ENCODE results near the gene CNTN1. TPM values are rescaled to one million over a fixed set of nuclear protein-coding genes. Genes with fewer than 3 reads are reported as not detected.

The CNTN1 gene
- 0.02 and 0.20 TPM in 2 replicates for total RNA-seq (2014; rRNA removed; shearing (Covaris generic))

- no peaks in the 10 kb centered on the region for H3K9me3 ChIP-seq (replicated peaks)
- no peak within 1 kb of the TSS for H3K27ac ChIP-seq
- no peak within 1 kb of the TSS for H3K4me3 ChIP-seq
- no peaks in the 10 kb centered on the region for H3K4me1 ChIP-seq
- no peaks in the 10 kb centered on the region for H3K36me3 ChIP-seq
- no peaks in the 10 kb centered on the region for H3K27me3 ChIP-seq
- DNase-seq = no peak
Observed at GRCh38 chr12:40691913-40692764, at the start of gene CNTN1. CNTN1 (plus strand) TSS chr12:40692439.

DNA sequence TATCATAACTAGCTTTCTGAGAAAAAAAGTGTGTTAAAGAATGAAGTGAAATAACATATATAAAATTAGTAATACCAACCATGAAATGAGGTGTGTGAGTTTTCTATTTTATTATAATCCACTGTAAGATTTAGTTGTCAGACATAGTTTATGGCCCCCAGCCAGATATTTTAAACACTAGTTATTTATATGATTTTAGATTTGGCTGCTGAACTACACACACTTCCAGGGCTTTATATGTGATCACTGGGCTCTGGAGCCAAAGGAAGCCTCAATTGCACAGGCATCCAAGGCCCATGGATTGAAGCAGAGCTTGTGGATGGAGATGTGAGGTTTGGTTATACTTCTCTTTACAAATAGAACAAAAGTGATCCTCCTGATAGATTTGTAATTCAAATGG is 48.7 kb upstream of the CNTN1 start:
- Histone ChIP-seq H3K27ac (no peak overlapping the region), H3K27me3 (no peaks in the 10 kb centered on the region), H3K4me1 (no peaks in the 10 kb centered on the region), H3K9me3 (replicated peaks) (no peaks in the 10 kb centered on the region), H3K36me3 (no peaks in the 10 kb centered on the region), H3K4me3 (no peak overlapping the region)
- DNase-seq = no peak

GRCh38 chr12:40643976-40644375 is 48.3 kb upstream of the CNTN1 start:
- DNase-seq = no peak
- no peaks in the 10 kb centered on the region for H3K4me1 ChIP-seq
- no peaks in the 10 kb centered on the region for H3K36me3 ChIP-seq
- no peak overlapping the region for H3K4me3 ChIP-seq
- no peaks in the 10 kb centered on the region for H3K27me3 ChIP-seq
- no peak overlapping the region for H3K27ac ChIP-seq
- no peaks in the 10 kb centered on the region for H3K9me3 ChIP-seq (replicated peaks)

- Histone ChIP-seq H3K27me3 (no peaks in the 10 kb centered on the region), H3K4me1 (no peaks in the 10 kb centered on the region), H3K27ac (no peak overlapping the region), H3K9me3 (replicated peaks) (no peaks in the 10 kb centered on the region), H3K36me3 (no peaks in the 10 kb centered on the region), H3K4me3 (no peak overlapping the region)
- DNase-seq = no peak
Observed at GRCh38 chr12:40644708-40645107, 47.5 kb upstream of the CNTN1 start.

DNA sequence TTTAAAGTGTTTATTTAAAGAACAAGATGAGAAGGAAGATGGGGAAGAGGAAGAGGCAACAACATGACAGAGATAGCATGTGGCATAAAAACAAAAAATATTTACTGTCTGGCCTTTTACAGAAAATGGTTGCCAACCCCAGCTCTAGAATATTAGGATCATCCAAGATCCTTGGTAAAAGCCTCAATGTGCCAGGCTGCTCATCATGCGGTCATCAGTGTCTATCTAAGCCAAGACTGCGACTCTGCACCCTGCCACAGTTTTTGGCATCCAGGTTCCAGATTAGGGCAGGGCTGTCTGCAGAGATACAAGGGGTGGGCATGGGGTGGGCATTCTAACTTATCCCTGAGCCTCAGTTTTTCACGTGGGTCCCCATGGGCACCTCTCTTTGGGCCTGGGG is 46.9 kb upstream of the CNTN1 start:
- no peaks in the 10 kb centered on the region for H3K9me3 ChIP-seq (replicated peaks)
- H3K4me3 ChIP-seq = no peak overlapping the region
- no peaks in the 10 kb centered on the region for H3K27me3 ChIP-seq
- no peaks in the 10 kb centered on the region for H3K4me1 ChIP-seq
- H3K27ac ChIP-seq = no peak overlapping the region
- H3K36me3 ChIP-seq = no peaks in the 10 kb centered on the region
- DNase-seq = no peak

- Histone ChIP-seq H3K9me3 (replicated peaks) (no peaks in the 10 kb centered on the region), H3K36me3 (no peaks in the 10 kb centered on the region), H3K27ac (no peak overlapping the region), H3K4me3 (no peak overlapping the region), H3K4me1 (no peaks in the 10 kb centered on the region), H3K27me3 (no peaks in the 10 kb centered on the region)
- DNase-seq = no peak
Observed at GRCh38 chr12:40646456-40646855, 45.8 kb upstream of the CNTN1 start.

GRCh38 chr12:40646911-40647310 is 45.3 kb upstream of the CNTN1 start:
- Histone ChIP-seq H3K27me3 (no peaks in the 10 kb centered on the region), H3K4me1 (no peaks in the 10 kb centered on the region), H3K27ac (no peak overlapping the region), H3K4me3 (no peak overlapping the region), H3K36me3 (no peaks in the 10 kb centered on the region), H3K9me3 (replicated peaks) (no peaks in the 10 kb centered on the region)
- DNase-seq = no peak

- H3K4me3 ChIP-seq = no peak overlapping the region
- DNase-seq = no peak
- no peaks in the 10 kb centered on the region for H3K27me3 ChIP-seq
- no peaks in the 10 kb centered on the region for H3K9me3 ChIP-seq (replicated peaks)
- no peaks in the 10 kb centered on the region for H3K36me3 ChIP-seq
- H3K27ac ChIP-seq = no peak overlapping the region
- H3K4me1 ChIP-seq = no peaks in the 10 kb centered on the region
Observed at GRCh38 chr12:40647651-40648050, 44.6 kb upstream of the CNTN1 start.

- H3K36me3 ChIP-seq = no peaks in the 10 kb centered on the region
- H3K4me3 ChIP-seq = no peak overlapping the region
- no peaks in the 10 kb centered on the region for H3K9me3 ChIP-seq (replicated peaks)
- no peaks in the 10 kb centered on the region for H3K27me3 ChIP-seq
- H3K4me1 ChIP-seq = no peaks in the 10 kb centered on the region
- no peak overlapping the region for H3K27ac ChIP-seq
- DNase-seq = no peak
Observed at GRCh38 chr12:40648519-40648918, 43.7 kb upstream of the CNTN1 start.

GRCh38 chr12:40650038-40650704 is 42.1 kb upstream of the CNTN1 start:
- H3K36me3 ChIP-seq = no peaks in the 10 kb centered on the region
- no peak for DNase-seq
- H3K9me3 ChIP-seq (replicated peaks) = no peaks in the 10 kb centered on the region
- no peak overlapping the region for H3K4me3 ChIP-seq
- H3K4me1 ChIP-seq = no peaks in the 10 kb centered on the region
- no peak overlapping the region for H3K27ac ChIP-seq
- H3K27me3 ChIP-seq = no peaks in the 10 kb centered on the region

DNA sequence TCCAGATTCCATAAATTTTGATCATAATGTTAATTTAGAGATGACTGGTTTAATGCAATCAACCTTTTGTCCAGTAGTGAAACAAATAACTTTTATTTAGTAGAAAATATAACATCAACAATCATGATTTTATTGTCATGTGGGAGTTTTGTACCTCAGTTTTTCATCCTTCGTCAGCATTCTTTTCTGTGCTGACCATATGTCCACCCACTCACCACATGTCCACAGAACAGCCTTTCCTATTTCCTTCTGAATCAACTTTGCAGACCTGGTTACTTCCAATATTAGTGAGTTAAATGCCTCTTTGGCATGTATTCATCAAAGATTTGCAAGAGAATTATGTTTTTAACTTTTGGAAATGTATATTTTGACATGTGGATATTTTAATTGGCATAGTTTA is 36.8 kb upstream of the CNTN1 start:
- DNase-seq = no peak
- Histone ChIP-seq H3K27me3 (no peaks in the 10 kb centered on the region), H3K27ac (no peak overlapping the region), H3K36me3 (no peaks in the 10 kb centered on the region), H3K4me3 (no peak overlapping the region), H3K9me3 (replicated peaks) (no peaks in the 10 kb centered on the region; the same call in 1 of the 2 replicates), H3K4me1 (no peaks in the 10 kb centered on the region)

DNA sequence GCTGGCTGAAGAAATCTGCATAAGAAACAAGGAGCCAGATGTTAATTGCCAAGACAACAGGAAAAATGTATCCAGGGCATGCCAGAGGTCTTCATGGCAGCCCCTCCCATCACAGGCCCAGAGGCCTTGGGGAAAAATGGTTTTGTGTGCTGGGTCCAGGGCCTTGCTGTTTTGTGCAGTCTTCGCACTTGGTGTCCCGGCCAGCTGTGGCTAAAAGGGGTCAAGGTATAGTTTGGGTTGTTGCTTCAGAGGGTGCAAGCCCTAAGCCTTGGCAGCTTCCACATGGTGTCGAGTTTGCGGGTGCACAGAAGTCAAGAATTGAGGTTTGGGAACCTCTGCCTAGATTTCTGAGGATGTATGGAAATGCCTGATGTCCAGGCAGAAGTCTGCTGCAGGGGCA is 29.9 kb upstream of the CNTN1 start:
- no peaks in the 10 kb centered on the region; the same call in 1 of the 2 replicates for H3K9me3 ChIP-seq (replicated peaks)
- H3K27me3 ChIP-seq = no peaks in the 10 kb centered on the region
- no peak overlapping the region for H3K27ac ChIP-seq
- no peaks in the 10 kb centered on the region for H3K4me1 ChIP-seq
- DNase-seq = no peak
- H3K4me3 ChIP-seq = no peak overlapping the region
- H3K36me3 ChIP-seq = no peaks in the 10 kb centered on the region

DNA sequence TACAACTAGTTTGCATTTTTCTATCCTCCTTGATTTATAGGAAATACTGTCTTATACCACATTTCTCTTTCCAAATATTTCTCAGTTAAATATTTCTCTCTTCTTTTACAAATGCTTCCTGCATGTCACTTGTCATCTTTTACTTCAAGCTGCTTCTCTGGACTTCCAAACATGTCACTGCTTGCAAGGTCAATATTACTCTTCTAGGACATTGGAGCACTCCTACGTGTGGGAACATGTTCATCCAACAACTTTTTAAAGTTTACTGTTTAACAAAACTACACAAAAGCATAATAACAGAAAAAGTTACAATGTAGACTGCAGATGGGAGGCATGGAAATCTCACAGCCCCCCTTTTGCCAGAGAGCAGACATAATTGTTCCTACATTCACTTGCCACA is 28.5 kb upstream of the CNTN1 start:
- H3K9me3 ChIP-seq (replicated peaks) = no peaks in the 10 kb centered on the region
- no peak overlapping the region for H3K27ac ChIP-seq
- no peaks in the 10 kb centered on the region for H3K4me1 ChIP-seq
- H3K27me3 ChIP-seq = no peaks in the 10 kb centered on the region
- no peak for DNase-seq
- no peaks in the 10 kb centered on the region for H3K36me3 ChIP-seq
- no peak overlapping the region for H3K4me3 ChIP-seq

GRCh38 chr12:40668099-40668529 is 24.1 kb upstream of the CNTN1 start:
- Histone ChIP-seq H3K36me3 (no peaks in the 10 kb centered on the region; the same call in 1 of the 2 replicates), H3K27me3 (no peaks in the 10 kb centered on the region), H3K9me3 (replicated peaks) (no peaks in the 10 kb centered on the region), H3K27ac (no peak overlapping the region), H3K4me3 (no peak overlapping the region), H3K4me1 (no peaks in the 10 kb centered on the region)
- DNase-seq = peak in 1 of 2 experiments; percentile 5

- no peaks in the 10 kb centered on the region for H3K9me3 ChIP-seq (replicated peaks)
- H3K27me3 ChIP-seq = 0 out of 2 replicates have a peak, but pooled peaks cover 3% of the 10 kb centered on the region
- H3K4me1 ChIP-seq = no peaks in the 10 kb centered on the region
- H3K36me3 ChIP-seq = no peaks in the 10 kb centered on the region; the same call in 1 of the 2 replicates
- no peak overlapping the region for H3K4me3 ChIP-seq
- no peak overlapping the region for H3K27ac ChIP-seq
- DNase-seq = no peak
Observed at GRCh38 chr12:40672741-40673271, 19.4 kb upstream of the CNTN1 start.
